Tibial nerve (tissue), 4 donors: ENCODE measurements around the gene SMOC1.

ENCODE experiments used
- EP300 ChIP-seq, 2 donors: sonication (generic); formaldehyde crosslinking; IDR thresholded peaks; one replicate each; pipeline ENCODE4 v1.6.1; 2017; ENCODE audit warnings: antibody characterized with exemption in 2 of 2, mild to moderate bottlenecking in 1 of 2
- POLR2A ChIP-seq, 2 donors: fragments of 450-650 bp; IDR thresholded peaks; one replicate each; pipeline ENCODE4 v1.6.1; 2017; ENCODE audit warnings: antibody characterized with exemption in 2 of 2, mild to moderate bottlenecking in 2 of 2, moderate library complexity in 2 of 2
- TF ChIP-seq, protein P1 (sequence below), 5 experiments: fragments of 200-600 bp in 3 of 5; fragments of 450-650 bp in 2 of 5; sonication (generic) in 3 of 5; IDR thresholded peaks; one replicate each; pipeline ENCODE4 v1.5.1; 2016 to 2019; ENCODE audit warnings: antibody characterized with exemption in 5 of 5, mild to moderate bottlenecking in 3 of 5, moderate library complexity in 2 of 5

DNA sequence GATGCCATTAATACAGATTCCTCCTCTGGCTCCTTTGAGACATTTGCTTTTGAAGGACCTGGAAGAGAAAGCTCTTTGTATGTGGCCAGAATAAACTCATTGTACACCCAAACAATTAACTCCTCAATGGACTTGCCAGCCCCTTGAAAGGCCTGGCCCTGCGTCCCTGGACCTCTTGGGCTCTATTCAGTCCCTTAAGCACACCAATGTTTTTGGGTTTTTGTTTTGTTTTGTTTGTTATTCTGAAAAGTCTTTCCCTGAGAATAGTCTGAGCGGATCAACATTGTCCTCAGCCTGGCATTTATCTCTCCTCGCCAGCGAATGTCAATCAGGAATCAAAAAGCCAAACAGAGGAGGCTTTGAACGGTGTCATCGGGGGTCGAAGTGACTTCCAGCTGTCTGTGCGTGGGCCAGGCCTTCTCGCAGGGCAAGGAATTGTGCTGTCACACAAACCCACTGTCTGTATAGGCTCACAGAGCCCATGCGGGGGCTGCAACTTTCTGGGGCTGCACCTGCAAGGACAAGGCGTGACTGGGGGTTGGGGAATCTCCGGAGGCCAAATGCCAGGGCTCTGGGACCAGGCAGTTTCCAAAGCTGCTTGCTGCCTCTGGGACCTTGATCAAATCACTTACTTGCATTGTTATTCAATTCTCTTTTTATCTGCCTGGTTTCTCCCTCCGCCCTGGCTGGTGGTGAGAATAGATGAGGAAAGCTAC lies 108.3 kb downstream of the SMOC1 start:
- TF ChIP-seq POLR2A (IDR thresholded peaks at IDR 0.05) = no peak
- TF ChIP-seq, protein P1, sequence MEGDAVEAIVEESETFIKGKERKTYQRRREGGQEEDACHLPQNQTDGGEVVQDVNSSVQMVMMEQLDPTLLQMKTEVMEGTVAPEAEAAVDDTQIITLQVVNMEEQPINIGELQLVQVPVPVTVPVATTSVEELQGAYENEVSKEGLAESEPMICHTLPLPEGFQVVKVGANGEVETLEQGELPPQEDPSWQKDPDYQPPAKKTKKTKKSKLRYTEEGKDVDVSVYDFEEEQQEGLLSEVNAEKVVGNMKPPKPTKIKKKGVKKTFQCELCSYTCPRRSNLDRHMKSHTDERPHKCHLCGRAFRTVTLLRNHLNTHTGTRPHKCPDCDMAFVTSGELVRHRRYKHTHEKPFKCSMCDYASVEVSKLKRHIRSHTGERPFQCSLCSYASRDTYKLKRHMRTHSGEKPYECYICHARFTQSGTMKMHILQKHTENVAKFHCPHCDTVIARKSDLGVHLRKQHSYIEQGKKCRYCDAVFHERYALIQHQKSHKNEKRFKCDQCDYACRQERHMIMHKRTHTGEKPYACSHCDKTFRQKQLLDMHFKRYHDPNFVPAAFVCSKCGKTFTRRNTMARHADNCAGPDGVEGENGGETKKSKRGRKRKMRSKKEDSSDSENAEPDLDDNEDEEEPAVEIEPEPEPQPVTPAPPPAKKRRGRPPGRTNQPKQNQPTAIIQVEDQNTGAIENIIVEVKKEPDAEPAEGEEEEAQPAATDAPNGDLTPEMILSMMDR (IDR thresholded peaks at IDR 0.05) = no peak
- TF ChIP-seq EP300 (IDR thresholded peaks at IDR 0.05) = no peak
